ENCODE measurements around the gene SLC35A3. TPM values are rescaled to one million over a fixed set of nuclear protein-coding genes. Genes with fewer than 3 reads are reported as not detected.

SLC35A3 gene
- total and polyA plus RNA-seq, 4 donors, result 10.8 to 53.8 (median 29.6) TPM

DNA sequence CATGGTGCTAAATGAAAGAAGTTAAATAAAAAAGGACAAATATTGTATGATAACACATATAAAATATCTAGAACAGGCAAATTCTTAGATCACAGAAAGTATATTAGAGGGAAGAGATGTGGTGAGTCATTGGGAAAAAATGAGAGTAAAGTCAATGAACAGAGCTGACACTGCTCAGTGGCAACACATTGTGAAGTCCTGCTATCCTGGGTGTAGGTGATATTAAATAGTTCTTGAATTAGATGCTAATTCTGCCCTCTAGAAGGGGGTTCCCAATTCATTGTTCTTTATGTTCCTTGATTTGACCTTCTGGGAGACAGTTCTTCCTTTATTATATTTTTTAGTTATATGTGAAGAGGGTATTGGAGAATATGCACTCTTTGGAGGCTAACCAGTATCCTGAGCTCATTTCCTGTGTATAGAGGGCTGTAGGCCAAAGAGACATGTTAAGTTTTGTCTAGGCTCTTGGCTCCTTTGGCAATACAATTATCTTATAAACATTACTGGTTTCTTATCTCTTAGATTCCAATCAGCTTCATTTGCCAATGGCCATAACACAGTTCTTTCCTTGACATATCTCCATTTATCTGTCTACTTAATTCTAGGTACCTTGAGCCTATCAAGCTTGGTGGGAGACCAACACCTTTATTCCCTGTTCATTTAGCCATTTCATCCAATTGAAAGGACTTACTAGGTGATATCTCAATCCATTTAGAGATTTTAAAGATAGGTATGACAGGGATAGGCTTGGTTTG is 6.6 kb upstream of the SLC35A3 start:
- no peaks in the 10 kb centered on the region for H3K36me3 ChIP-seq (ENCODE audit: control insufficient read depth in 4 of 4, insufficient read depth in 4 of 4, low read length in 4 of 4)
- no peaks in the 10 kb centered on the region for H3K27me3 ChIP-seq (ENCODE audit: control insufficient read depth in 3 of 3, insufficient read depth in 3 of 3, low read length in 2 of 3)
- H3K4me3 ChIP-seq, result no peak overlapping the region
- H3K9ac ChIP-seq (ENCODE audit: insufficient read depth in 1 of 2, low read length in 2 of 2), result no peak overlapping the region
- H3K4me1 ChIP-seq (ENCODE audit: control insufficient read depth in 5 of 5, insufficient read depth in 5 of 5, low read length in 5 of 5), result no peaks in the 10 kb centered on the region
- H3K27ac ChIP-seq (ENCODE audit: low read depth in 1 of 2, low read length in 1 of 2), result no peak overlapping the region
- no peaks in the 10 kb centered on the region for H3K9me3 ChIP-seq (ENCODE audit: control insufficient read depth in 4 of 4, insufficient read depth in 3 of 4, low read length in 3 of 4)
- TF ChIP-seq, protein P1, sequence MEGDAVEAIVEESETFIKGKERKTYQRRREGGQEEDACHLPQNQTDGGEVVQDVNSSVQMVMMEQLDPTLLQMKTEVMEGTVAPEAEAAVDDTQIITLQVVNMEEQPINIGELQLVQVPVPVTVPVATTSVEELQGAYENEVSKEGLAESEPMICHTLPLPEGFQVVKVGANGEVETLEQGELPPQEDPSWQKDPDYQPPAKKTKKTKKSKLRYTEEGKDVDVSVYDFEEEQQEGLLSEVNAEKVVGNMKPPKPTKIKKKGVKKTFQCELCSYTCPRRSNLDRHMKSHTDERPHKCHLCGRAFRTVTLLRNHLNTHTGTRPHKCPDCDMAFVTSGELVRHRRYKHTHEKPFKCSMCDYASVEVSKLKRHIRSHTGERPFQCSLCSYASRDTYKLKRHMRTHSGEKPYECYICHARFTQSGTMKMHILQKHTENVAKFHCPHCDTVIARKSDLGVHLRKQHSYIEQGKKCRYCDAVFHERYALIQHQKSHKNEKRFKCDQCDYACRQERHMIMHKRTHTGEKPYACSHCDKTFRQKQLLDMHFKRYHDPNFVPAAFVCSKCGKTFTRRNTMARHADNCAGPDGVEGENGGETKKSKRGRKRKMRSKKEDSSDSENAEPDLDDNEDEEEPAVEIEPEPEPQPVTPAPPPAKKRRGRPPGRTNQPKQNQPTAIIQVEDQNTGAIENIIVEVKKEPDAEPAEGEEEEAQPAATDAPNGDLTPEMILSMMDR (IDR thresholded peaks at IDR 0.05; ENCODE audit: control extremely low read depth, extremely low read depth), result no peak
- DNase-seq, result no peak
- ATAC-seq (ENCODE audit: insufficient read depth, low FRiP score), result no peak

DNA sequence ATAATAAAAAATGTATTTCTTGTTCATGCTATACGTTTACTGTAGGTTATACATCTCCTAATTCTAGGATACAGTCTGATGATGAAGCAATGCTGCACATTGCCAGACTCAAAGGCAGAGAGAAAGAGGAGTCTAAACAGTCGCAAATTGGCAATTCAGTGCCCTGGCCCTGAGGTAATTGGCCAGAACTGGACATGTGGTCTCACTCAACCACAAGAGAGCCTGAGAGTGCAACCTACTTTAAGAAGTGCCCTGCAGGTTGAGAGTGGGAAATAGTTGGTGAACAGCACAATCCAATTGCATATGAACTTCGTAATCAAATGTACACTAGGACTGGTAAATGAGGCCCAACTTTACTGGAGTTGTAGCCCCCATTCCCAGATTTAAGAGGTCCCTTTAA is 5.0 kb upstream of the SLC35A3 start:
- no peak overlapping the region for H3K27ac ChIP-seq (ENCODE audit: low read depth in 1 of 2, low read length in 1 of 2)
- peaks cover 0 to 7% (median 0%) of the 10 kb centered on the region in 5 donors for H3K4me1 ChIP-seq (ENCODE audit: control insufficient read depth in 5 of 5, insufficient read depth in 5 of 5, low read length in 5 of 5)
- WGBS, 2 donors, result 69 to 86% methylated on average over 3 of the region's 3 CpGs
- no peak overlapping the region for H3K9ac ChIP-seq (ENCODE audit: insufficient read depth in 1 of 2, low read length in 2 of 2)
- no peaks in the 10 kb centered on the region for H3K9me3 ChIP-seq (ENCODE audit: control insufficient read depth in 4 of 4, insufficient read depth in 3 of 4, low read length in 3 of 4)
- DNase-seq (no peak), ATAC-seq (ENCODE audit: insufficient read depth, low FRiP score) (no peak)
- H3K36me3 ChIP-seq (ENCODE audit: control insufficient read depth in 4 of 4, insufficient read depth in 4 of 4, low read length in 4 of 4), result peaks cover 0 to 2% (median 0%) of the 10 kb centered on the region in 4 donors
- H3K27me3 ChIP-seq (ENCODE audit: control insufficient read depth in 3 of 3, insufficient read depth in 3 of 3, low read length in 2 of 3), result no peaks in the 10 kb centered on the region
- TF ChIP-seq, protein P1 (IDR thresholded peaks at IDR 0.05; ENCODE audit: control extremely low read depth, extremely low read depth), result no peak
- H3K4me3 ChIP-seq, result no peak overlapping the region

DNA sequence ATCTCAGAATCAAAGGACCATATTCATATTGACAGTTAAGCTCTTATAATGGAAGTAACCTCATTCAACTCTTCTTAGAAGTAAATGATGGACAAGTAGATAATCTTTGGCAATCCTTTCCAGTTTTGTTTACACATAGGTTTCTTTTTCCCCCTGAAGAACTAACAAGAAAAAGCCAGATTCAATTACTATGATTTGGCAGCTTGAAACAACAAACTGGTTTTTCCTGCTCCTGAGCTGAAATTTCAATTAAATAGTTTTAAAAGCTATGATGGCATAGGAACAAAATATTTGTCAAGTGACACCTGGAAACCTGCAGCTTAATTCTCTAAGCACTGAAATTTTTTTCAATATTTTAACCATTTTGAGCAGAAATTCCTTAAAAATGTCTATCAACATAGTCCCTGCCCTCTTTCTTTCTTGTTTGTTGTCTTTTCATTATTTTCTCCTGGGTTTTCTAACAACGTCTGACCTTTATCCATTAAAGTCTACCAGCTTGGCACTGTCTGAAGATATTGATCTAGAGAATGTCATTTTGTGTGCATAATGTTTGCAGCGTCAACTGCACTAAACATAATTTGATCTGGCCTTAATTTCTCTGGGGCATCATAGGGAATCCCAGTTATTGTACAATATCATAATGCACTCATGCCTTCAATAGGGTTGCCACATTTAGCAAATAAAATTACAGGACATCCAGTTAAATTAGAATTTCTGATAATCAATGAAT is 4.0 kb upstream of the SLC35A3 start:
- peaks cover 0 to 7% (median 0%) of the 10 kb centered on the region in 4 donors for H3K36me3 ChIP-seq (ENCODE audit: control insufficient read depth in 4 of 4, insufficient read depth in 4 of 4, low read length in 4 of 4)
- no peaks in the 10 kb centered on the region for H3K27me3 ChIP-seq (ENCODE audit: control insufficient read depth in 3 of 3, insufficient read depth in 3 of 3, low read length in 2 of 3)
- TF ChIP-seq, protein P1 (IDR thresholded peaks at IDR 0.05; ENCODE audit: control extremely low read depth, extremely low read depth), result no peak
- H3K4me3 ChIP-seq, result no peak overlapping the region
- H3K9ac ChIP-seq (ENCODE audit: insufficient read depth in 1 of 2, low read length in 2 of 2), result no peak overlapping the region
- 77 to 88% methylated on average over 2 of the region's 2 CpGs for WGBS, 2 donors
- H3K9me3 ChIP-seq (ENCODE audit: control insufficient read depth in 4 of 4, insufficient read depth in 3 of 4, low read length in 3 of 4), result no peaks in the 10 kb centered on the region
- DNase-seq, result peak in 2 of 3 donors; percentile 35 to 52
- H3K4me1 ChIP-seq (ENCODE audit: control insufficient read depth in 5 of 5, insufficient read depth in 5 of 5, low read length in 5 of 5), result peaks cover 0 to 7% (median under 1%) of the 10 kb centered on the region in 5 donors
- H3K27ac ChIP-seq (ENCODE audit: low read depth in 1 of 2, low read length in 1 of 2), result no peak overlapping the region
- no peak for ATAC-seq (ENCODE audit: insufficient read depth, low FRiP score)

Data from lung (tissue), 12 donors.